HepG2 (cell line): Measurements from ENCODE around the gene OR2AJ1. TPM values are rescaled to one million over a fixed set of nuclear protein-coding genes. Genes with fewer than 3 reads are reported as not detected.

Experiments
- ATAC-seq: fragments of 200-7000 bp; cut with Tn5 transposase; 3 replicates; pipeline ENCODE4 v1.9.1; 2020; ENCODE audit warnings: mild to moderate bottlenecking, moderate library complexity
- BruUV-seq: library from RNA; stranded (reverse); fragments of 400-500 nt; replicated peaks from 2 replicates; lab custom pipeline; 2021; lab: Mats Ljungman, UMichigan
- CTCF ChIA-PET: fragments of 300-600 bp; formaldehyde crosslinking; extraction: SDS; loops from one replicate; lab custom pipeline; 2021; ENCODE audit warnings: low total read pairs, inconsistent platforms, low intra/inter-chr PET ratio; lab: Yijun Ruan, JAX
- POLR2A ChIA-PET: fragments of 350-600 bp; sonication (Branson Sonifier 250); formaldehyde crosslinking; loops from one replicate; lab custom pipeline; 2020; ENCODE audit warnings: antibody characterized with exemption, inconsistent platforms; lab: Yijun Ruan, JAX
- DNase-seq: peaks from one replicate; pipeline ENCODE4 v3.0.0-alpha.2; 2015; ENCODE audit warnings: low spot score
- FAIRE-seq: peaks from 3 replicates; lab custom pipeline; 2011; peaks lifted over from hg19 to GRCh38; lab: Jason Lieb, UNC
- H2AFZ ChIP-seq: one replicate; pipeline ENCODE4 v1.6.1; 2011; ENCODE audit warnings: low read length, inconsistent platforms
- H3K27ac ChIP-seq: fragments of 300-600 bp; 3 replicates; pipeline ENCODE4 v1.8.0; 2011; ENCODE audit warnings: mixed run types, mild to moderate bottlenecking, mixed read lengths, low read length, inconsistent platforms; ENCODE audit not compliant: insufficient read depth; ENCODE audit errors: extremely low read length
- H3K27me3 ChIP-seq, 2 experiments: fragments of 200-600 bp in 1 of 2; 2 replicates in 1 of 2; 3 replicates in 1 of 2; pipeline versions ENCODE4 v1.6.0 to v1.8.0; 2011; ENCODE audit warnings: low read length in 2 of 2, mild to moderate bottlenecking in 2 of 2, moderate library complexity in 2 of 2, inconsistent platforms in 1 of 2; ENCODE audit not compliant: insufficient read depth in 2 of 2, control insufficient read depth in 1 of 2
- H3K36me3 ChIP-seq, 2 experiments: fragments of 200-600 bp in 1 of 2; replicated peaks in 1 of 2; 2 replicates in 1 of 2; 3 replicates in 1 of 2; pipeline versions ENCODE4 v1.5.1 to v1.8.0; 2011; ENCODE audit warnings: low read length in 2 of 2, inconsistent platforms in 1 of 2; ENCODE audit not compliant: insufficient read depth in 2 of 2, control insufficient read depth in 1 of 2
- H3K4me1 ChIP-seq: 2 replicates; pipeline ENCODE4 v1.5.1; 2012; ENCODE audit warnings: low read length, inconsistent platforms; ENCODE audit not compliant: insufficient read depth
- H3K4me2 ChIP-seq: 2 replicates; pipeline ENCODE4 v1.6.0; 2011; ENCODE audit warnings: low read depth, low read length, inconsistent platforms
- H3K4me3 ChIP-seq, 3 experiments: fragments of 200-600 bp in 1 of 3; sonication (generic), shearing (Covaris generic) in 1 of 3; replicated peaks in 1 of 3; 2 replicates each; pipeline ENCODE4 v1.5.1; 2011 to 2016; ENCODE audit warnings: low read length in 3 of 3, inconsistent platforms in 2 of 3, low read depth in 2 of 3, mild to moderate bottlenecking in 2 of 3, control low read depth in 1 of 3, mixed read lengths in 1 of 3; ENCODE audit not compliant: insufficient read depth in 1 of 3
- H3K79me2 ChIP-seq: one replicate; pipeline ENCODE4 v1.6.1; 2011; ENCODE audit warnings: low read length, inconsistent platforms; ENCODE audit not compliant: insufficient read depth
- H3K9ac ChIP-seq: 2 replicates; pipeline ENCODE4 v1.6.0; 2011; ENCODE audit warnings: mild to moderate bottlenecking, low read depth, low read length, inconsistent platforms; ENCODE audit not compliant: insufficient read depth
- H3K9me3 ChIP-seq: 2 replicates; pipeline ENCODE4 v1.5.1; 2012; ENCODE audit warnings: mild to moderate bottlenecking, low read length
- H4K20me1 ChIP-seq: 2 replicates; pipeline ENCODE4 v1.6.0; 2011; ENCODE audit warnings: inconsistent platforms, mild to moderate bottlenecking, low read length, moderate library complexity; ENCODE audit not compliant: insufficient read depth
- ARID5B ChIP-seq: IDR thresholded peaks from 2 replicates; pipeline ENCODE4 v1.4.0; 2020; ENCODE audit warnings: mild to moderate bottlenecking, missing genetic modification reagents
- ATF3 ChIP-seq: sonication (generic); formaldehyde crosslinking; IDR thresholded peaks from 2 replicates; pipeline ENCODE4 v1.4.0; 2020; ENCODE audit warnings: missing genetic modification reagents
- HDAC1 ChIP-seq: sonication (generic); formaldehyde crosslinking; IDR thresholded peaks from 2 replicates; pipeline ENCODE4 v1.5.1; 2020; ENCODE audit warnings: mild to moderate bottlenecking, missing genetic modification reagents
- RNF2 ChIP-seq: fragments of 450-650 bp; conservative IDR thresholded peaks from 2 replicates; pipeline ENCODE4 v1.6.1; 2016; ENCODE audit warnings: low read depth
- SOX13 ChIP-seq, 3 experiments: fragments of 450-650 bp in 1 of 3; sonication (generic) in 1 of 3; formaldehyde crosslinking in 1 of 3; IDR thresholded peaks in 2 of 3; conservative IDR thresholded peaks in 1 of 3; 2 replicates each; pipeline versions ENCODE4 v1.5.0 to v1.6.1; 2016 to 2020; ENCODE audit warnings: antibody characterized with exemption in 1 of 3, mild to moderate bottlenecking in 1 of 3, missing compliant biosample characterization in 1 of 3, missing genetic modification reagents in 1 of 3, moderate library complexity in 1 of 3
- SPEN ChIP-seq: sonication (generic); formaldehyde crosslinking; IDR thresholded peaks from 2 replicates; pipeline ENCODE4 v1.5.1; 2020; ENCODE audit warnings: low read depth, mild to moderate bottlenecking, missing genetic modification reagents
- ZNF12 ChIP-seq: sonication (generic); formaldehyde crosslinking; IDR thresholded peaks from 2 replicates; pipeline ENCODE4 v1.5.0; 2020; ENCODE audit warnings: missing genetic modification reagents
- WGBS: methylation state at CpG from one replicate; pipeline ENCODE4 v1.1.6; 2017; ENCODE audit warnings: low lambda C conversion rate; 5-methylcytosine and 5-hydroxymethylcytosine counted together
- in situ Hi-C: cut with HindIII; loops from 2 replicates; pipeline ENCODE4 v1.10.0; 2017; ENCODE audit warnings: low pct_unique_long_range_greater_than_20kb; ENCODE audit not compliant: extremely low pct_ligation_motif_present
- intact Hi-C: fragments of 100-400 bp; cut with micrococcal nuclease; formaldehyde crosslinking; loops from one replicate; pipeline ENCODE4 v1.10.0; 2022; ENCODE audit not compliant: unreplicated experiment
- polyA plus RNA-seq, 8 experiments: library from polyadenylated mRNA; depleted of rRNA in 3 of 8; stranded (reverse) in 7 of 8; unstranded in 1 of 8; fragments of >200 nt; fragmentation: Illumina TruSeq in 4 of 8; extraction: Trizol in 4 of 8; gene quantifications; 2 replicates each; pipeline versions ENCODE4 v1.2.1 to v1.2.3, GENCODE V29; 2011 to 2016; ENCODE audit warnings: low read depth in 4 of 8, missing spikeins in 1 of 8, mixed read lengths in 1 of 8; ENCODE audit not compliant: insufficient read depth in 1 of 8
- total RNA-seq, 5 experiments: library from RNA; depleted of rRNA; stranded (reverse); fragments of >200 nt; fragmentation: Illumina TruSeq; extraction: Trizol; gene quantifications; 2 replicates each; pipeline ENCODE4 v1.2.3, GENCODE V29; 2016; ENCODE audit warnings: low read depth in 1 of 5
- TF ChIP-seq, protein P1 (sequence below): sonication (generic); formaldehyde crosslinking; IDR thresholded peaks from 2 replicates; pipeline ENCODE4 v1.4.0; 2020; ENCODE audit warnings: mild to moderate bottlenecking, missing genetic modification reagents, borderline replicate concordance
- TF ChIP-seq, protein P2 (sequence below): sonication (generic); formaldehyde crosslinking; conservative IDR thresholded peaks from 2 replicates; pipeline ENCODE4 v1.4.0; 2020; ENCODE audit warnings: missing genetic modification reagents

OR2AJ1 gene
- total and polyA plus RNA-seq, 2 of the 13 experiments (the other 11 are each of a cell fraction or from before 2014, with no cell fraction given), result not detected

DNA sequence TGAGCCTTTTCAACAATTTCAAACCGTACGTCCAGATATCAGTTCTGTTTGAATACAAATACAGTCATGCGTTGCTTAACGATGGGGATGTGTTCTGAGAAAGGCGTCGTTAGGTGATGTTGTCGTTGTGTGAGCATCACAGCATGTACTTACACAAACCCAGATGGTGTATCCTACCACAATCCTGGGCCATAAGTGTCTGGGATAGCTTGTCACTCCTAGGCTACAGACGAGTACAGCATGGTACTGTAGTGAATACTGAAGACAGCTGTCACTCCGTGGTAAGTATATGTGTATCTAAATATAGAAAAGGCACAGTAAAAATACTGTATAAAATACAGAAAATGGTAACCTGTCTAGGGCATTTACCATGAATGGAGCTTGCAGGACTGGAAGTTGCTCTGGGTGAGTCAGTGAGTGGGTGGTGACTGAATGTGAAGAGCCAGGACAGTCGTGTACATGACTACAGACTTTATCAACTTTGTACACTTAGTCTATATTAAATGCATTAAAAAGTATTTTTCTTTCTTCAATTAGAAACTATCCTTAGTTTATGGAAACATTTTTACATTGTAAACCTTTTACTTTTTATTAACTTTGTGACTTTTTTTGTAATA is 39.8 kb upstream of the OR2AJ1 start:
- ATAC-seq, result no peak
- CTCF ChIA-PET, result no interaction called here
- no peak for DNase-seq
- no peaks in the 10 kb centered on the region for H3K79me2 ChIP-seq
- no peaks in the 10 kb centered on the region for H4K20me1 ChIP-seq
- H3K4me3 ChIP-seq, result no peak overlapping the region
- H3K9me3 ChIP-seq, result no peaks in the 10 kb centered on the region
- H3K36me3 ChIP-seq, result no peaks in the 10 kb centered on the region
- WGBS, result 44% methylated on average over 10 of the region's 10 CpGs
- no peak overlapping the region for H2AFZ ChIP-seq
- POLR2A ChIA-PET, result no interaction called here
- no peaks in the 10 kb centered on the region for H3K27me3 ChIP-seq
- no peak for TF ChIP-seq RNF2
- no peak for TF ChIP-seq SPEN (CRISPR knock-in tag)
- TF ChIP-seq, protein P1, sequence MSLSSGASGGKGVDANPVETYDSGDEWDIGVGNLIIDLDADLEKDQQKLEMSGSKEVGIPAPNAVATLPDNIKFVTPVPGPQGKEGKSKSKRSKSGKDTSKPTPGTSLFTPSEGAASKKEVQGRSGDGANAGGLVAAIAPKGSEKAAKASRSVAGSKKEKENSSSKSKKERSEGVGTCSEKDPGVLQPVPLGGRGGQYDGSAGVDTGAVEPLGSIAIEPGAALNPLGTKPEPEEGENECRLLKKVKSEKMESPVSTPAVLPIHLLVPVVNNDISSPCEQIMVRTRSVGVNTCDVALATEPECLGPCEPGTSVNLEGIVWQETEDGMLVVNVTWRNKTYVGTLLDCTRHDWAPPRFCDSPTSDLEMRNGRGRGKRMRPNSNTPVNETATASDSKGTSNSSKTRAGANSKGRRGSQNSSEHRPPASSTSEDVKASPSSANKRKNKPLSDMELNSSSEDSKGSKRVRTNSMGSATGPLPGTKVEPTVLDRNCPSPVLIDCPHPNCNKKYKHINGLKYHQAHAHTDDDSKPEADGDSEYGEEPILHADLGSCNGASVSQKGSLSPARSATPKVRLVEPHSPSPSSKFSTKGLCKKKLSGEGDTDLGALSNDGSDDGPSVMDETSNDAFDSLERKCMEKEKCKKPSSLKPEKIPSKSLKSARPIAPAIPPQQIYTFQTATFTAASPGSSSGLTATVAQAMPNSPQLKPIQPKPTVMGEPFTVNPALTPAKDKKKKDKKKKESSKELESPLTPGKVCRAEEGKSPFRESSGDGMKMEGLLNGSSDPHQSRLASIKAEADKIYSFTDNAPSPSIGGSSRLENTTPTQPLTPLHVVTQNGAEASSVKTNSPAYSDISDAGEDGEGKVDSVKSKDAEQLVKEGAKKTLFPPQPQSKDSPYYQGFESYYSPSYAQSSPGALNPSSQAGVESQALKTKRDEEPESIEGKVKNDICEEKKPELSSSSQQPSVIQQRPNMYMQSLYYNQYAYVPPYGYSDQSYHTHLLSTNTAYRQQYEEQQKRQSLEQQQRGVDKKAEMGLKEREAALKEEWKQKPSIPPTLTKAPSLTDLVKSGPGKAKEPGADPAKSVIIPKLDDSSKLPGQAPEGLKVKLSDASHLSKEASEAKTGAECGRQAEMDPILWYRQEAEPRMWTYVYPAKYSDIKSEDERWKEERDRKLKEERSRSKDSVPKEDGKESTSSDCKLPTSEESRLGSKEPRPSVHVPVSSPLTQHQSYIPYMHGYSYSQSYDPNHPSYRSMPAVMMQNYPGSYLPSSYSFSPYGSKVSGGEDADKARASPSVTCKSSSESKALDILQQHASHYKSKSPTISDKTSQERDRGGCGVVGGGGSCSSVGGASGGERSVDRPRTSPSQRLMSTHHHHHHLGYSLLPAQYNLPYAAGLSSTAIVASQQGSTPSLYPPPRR (CRISPR knock-in tag), result no peak
- no peak for TF ChIP-seq ZNF12 (CRISPR knock-in tag)
- TF ChIP-seq SOX13 (IDR thresholded peaks at IDR 0.05), result no peak
- no peak for TF ChIP-seq SOX13 (CRISPR knock-in tag; conservative IDR thresholded peaks at IDR 0.05 in 1 of 2, IDR thresholded peaks at IDR 0.05 in 1 of 2)
- no peak for TF ChIP-seq ATF3 (CRISPR knock-in tag)
- TF ChIP-seq HDAC1 (CRISPR knock-in tag), result no peak
- TF ChIP-seq ARID5B (CRISPR knock-in tag), result no peak
- TF ChIP-seq, protein P2, sequence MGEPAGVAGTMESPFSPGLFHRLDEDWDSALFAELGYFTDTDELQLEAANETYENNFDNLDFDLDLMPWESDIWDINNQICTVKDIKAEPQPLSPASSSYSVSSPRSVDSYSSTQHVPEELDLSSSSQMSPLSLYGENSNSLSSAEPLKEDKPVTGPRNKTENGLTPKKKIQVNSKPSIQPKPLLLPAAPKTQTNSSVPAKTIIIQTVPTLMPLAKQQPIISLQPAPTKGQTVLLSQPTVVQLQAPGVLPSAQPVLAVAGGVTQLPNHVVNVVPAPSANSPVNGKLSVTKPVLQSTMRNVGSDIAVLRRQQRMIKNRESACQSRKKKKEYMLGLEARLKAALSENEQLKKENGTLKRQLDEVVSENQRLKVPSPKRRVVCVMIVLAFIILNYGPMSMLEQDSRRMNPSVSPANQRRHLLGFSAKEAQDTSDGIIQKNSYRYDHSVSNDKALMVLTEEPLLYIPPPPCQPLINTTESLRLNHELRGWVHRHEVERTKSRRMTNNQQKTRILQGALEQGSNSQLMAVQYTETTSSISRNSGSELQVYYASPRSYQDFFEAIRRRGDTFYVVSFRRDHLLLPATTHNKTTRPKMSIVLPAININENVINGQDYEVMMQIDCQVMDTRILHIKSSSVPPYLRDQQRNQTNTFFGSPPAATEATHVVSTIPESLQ (CRISPR knock-in tag), result no peak
- H3K27ac ChIP-seq, result no peak overlapping the region
- in situ Hi-C loops (no loop called here), intact Hi-C loops (no loop called here)
- BruUV-seq, result no TSS peak
- H3K4me2 ChIP-seq, result no peak overlapping the region
- H3K4me1 ChIP-seq, result no peaks in the 10 kb centered on the region
- H3K9ac ChIP-seq, result no peak overlapping the region
- FAIRE-seq, result no peak
